ENCODE data around the gene RASA1.
"Not testable (repeated sequence)": the region's sequence is repeated elsewhere in the genome, so short reads cannot be mapped to it uniquely, and the experiment has no call there.

The RASA1 gene

DNA sequence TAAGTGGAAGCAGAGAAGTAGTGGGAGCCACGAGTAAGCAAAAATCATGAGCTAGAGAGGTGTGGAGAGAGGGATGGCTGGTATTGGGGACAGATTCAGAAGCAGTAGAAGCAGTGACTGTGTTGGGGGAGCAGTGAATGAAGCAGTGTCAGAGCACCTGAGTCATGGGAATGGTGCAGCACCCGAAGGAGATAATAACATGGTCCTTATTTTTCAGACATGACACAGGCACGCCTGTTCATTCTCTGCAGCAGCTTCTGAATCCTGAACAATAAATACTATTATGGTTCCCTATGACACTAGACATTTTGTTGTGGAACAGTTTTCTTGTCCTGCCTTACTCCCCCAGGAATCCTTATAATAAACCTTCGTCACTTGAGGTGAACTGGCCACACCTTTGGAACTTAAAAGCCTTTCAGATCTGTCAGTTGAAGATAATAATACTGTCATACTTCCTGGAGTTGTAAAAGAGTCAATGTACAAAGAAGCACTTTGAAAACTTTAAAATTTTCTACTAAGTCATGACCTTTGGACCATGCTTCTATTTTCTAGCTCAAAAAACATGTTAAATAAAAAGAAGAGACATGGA lies 7.0 kb upstream of the RASA1 start:
- Histone ChIP-seq H3K9ac (ENCODE audit: low read length) (no peak overlapping the region), H3K9me3 (ENCODE audit: control insufficient read depth, low read length) (no peaks in the 10 kb centered on the region), H3K4me1 (ENCODE audit: control insufficient read depth, insufficient read depth, low read length) (no peaks in the 10 kb centered on the region), H3K4me3 (ENCODE audit: low read length) (no peak overlapping the region), H3K27me3 (ENCODE audit: control insufficient read depth, insufficient read depth, low read length) (no peaks in the 10 kb centered on the region), H3K36me3 (ENCODE audit: control insufficient read depth, insufficient read depth, low read length) (no peaks in the 10 kb centered on the region)

DNA sequence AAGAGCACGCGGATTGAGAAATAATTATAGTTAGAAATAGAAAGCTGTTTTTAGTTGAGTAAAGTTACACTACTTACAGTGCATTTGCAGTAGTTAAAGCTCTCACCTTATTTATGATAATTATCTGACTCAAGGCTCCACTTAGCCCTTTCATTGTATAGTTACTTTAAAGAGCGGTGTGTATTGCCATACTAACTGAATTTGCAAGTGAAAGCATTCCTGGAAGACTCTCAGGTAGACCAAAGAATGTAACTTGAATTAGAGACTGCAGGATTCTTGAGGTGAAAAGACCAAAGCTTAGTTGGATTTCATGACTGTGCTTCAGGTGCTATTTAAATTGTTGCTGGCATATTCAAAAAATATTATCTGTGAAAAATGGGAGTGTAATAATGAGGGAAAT lies 4.2 kb upstream of the RASA1 start:
- Histone ChIP-seq H3K4me3 (ENCODE audit: low read length) (no peak overlapping the region), H3K4me1 (ENCODE audit: control insufficient read depth, insufficient read depth, low read length) (peaks cover 8% of the 10 kb centered on the region), H3K9me3 (ENCODE audit: control insufficient read depth, low read length) (no peaks in the 10 kb centered on the region), H3K27me3 (ENCODE audit: control insufficient read depth, insufficient read depth, low read length) (no peaks in the 10 kb centered on the region), H3K9ac (ENCODE audit: low read length) (no peak overlapping the region), H3K36me3 (ENCODE audit: control insufficient read depth, insufficient read depth, low read length) (no peaks in the 10 kb centered on the region)

DNA sequence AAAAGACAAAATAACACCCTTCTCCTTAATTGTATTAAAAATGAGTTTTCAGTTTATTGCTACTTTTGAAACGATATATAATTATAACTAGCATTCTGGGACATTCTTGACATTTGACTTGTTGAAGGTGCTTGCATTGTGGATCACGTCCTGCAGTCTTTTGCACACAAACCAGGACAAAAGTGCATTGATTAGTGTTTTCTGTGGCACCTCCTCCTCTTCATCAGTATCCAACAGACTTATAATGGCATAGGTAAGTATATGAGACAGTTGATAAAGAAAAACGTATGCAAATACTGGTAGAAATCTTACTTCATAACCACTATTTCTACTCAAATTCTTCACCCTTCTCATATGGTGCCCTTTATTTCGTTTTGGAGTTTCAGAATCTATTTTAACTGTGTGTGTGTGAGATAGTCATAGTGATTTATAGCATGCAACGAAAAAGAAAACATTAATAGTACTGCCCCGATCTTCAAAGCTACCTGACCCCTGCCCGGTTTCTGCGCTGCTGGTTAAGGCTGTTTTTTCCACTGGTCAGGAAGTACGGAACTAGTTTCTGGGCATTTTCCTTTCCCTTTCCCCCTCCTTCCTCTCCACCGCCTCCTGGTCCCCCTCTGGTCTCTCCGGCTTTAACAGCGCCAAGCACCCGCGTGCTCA lies 639 bp upstream of the RASA1 start:
- Histone ChIP-seq H3K4me1 (ENCODE audit: control insufficient read depth, insufficient read depth, low read length) (peaks cover 10% of the 10 kb centered on the region), H3K4me3 (ENCODE audit: low read length) (peak overlapping the region; percentile 72), H3K9ac (ENCODE audit: low read length) (peak overlapping the region; percentile 95), H3K27me3 (ENCODE audit: control insufficient read depth, insufficient read depth, low read length) (no peaks in the 10 kb centered on the region), H3K9me3 (ENCODE audit: control insufficient read depth, low read length) (no peaks in the 10 kb centered on the region), H3K36me3 (ENCODE audit: control insufficient read depth, insufficient read depth, low read length) (no peaks in the 10 kb centered on the region)

DNA sequence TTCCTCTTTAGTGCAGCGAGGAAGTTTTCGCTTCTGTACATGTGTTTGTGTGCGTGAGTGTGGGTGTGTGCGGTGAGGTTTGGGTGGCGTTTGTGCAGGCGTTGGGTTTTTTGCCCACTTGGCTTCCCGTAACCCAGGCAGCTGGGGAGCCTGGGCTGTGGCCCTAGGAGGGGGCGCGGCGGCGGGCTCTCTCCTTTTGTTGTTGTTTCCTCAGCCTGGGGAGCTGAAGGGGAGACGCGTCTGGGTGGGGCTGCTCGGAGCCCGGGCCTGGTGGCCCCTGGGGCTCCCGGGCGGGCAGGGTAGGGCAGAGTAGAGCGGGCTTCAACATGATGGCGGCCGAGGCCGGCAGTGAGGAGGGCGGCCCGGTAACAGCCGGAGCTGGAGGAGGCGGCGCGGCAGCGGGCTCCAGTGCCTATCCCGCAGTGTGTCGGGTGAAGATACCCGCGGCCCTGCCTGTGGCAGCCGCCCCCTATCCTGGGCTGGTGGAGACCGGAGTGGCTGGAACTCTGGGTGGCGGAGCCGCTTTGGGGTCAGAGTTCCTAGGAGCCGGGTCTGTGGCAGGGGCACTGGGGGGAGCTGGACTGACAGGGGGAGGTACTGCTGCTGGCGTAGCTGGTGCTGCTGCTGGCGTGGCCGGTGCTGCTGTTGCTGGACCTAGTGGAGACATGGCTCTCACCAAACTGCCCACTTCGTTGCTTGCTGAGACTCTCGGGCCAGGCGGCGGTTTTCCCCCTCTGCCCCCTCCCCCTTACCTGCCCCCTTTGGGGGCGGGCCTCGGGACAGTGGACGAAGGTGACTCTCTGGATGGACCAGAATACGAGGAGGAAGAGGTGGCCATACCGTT lies 665 bp downstream of the RASA1 start:
- Histone ChIP-seq H3K9me3 (ENCODE audit: control insufficient read depth, low read length) (no peaks in the 10 kb centered on the region), H3K27me3 (ENCODE audit: control insufficient read depth, insufficient read depth, low read length) (no peaks in the 10 kb centered on the region), H3K4me1 (ENCODE audit: control insufficient read depth, insufficient read depth, low read length) (peaks cover 10% of the 10 kb centered on the region), H3K36me3 (ENCODE audit: control insufficient read depth, insufficient read depth, low read length) (no peaks in the 10 kb centered on the region), H3K9ac (ENCODE audit: low read length) (peak overlapping the region; percentile 95), H3K4me3 (ENCODE audit: low read length) (peak overlapping the region; percentile 72)

DNA sequence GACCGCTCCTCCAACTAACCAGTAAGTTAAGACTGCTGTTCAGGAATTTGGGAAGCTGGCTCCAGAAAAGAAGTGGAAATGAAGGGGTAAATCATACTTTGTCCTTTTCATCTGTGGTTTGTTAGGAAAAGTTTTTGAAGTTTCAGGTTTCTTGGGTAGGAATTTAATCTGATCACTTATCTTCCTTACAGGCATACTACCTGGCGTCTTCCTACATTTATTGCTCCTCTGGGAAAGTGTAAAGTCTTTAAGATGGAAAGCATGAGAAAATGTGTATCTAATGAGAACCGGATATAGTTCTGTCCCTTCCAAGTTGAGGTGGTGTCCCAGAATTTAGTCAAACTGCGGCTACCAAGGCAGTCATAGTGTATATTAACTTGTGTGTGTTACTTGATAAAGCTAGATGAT lies 1.3 kb downstream of the RASA1 start:
- H3K4me3 ChIP-seq (ENCODE audit: low read length), result peak overlapping the region; percentile 72
- peak overlapping the region; percentile 95 for H3K9ac ChIP-seq (ENCODE audit: low read length)
- peaks cover 10% of the 10 kb centered on the region for H3K4me1 ChIP-seq (ENCODE audit: control insufficient read depth, insufficient read depth, low read length)
- H3K36me3 ChIP-seq (ENCODE audit: control insufficient read depth, insufficient read depth, low read length), result no peaks in the 10 kb centered on the region
- H3K9me3 ChIP-seq (ENCODE audit: control insufficient read depth, low read length), result no peaks in the 10 kb centered on the region
- H3K27me3 ChIP-seq (ENCODE audit: control insufficient read depth, insufficient read depth, low read length), result no peaks in the 10 kb centered on the region

DNA sequence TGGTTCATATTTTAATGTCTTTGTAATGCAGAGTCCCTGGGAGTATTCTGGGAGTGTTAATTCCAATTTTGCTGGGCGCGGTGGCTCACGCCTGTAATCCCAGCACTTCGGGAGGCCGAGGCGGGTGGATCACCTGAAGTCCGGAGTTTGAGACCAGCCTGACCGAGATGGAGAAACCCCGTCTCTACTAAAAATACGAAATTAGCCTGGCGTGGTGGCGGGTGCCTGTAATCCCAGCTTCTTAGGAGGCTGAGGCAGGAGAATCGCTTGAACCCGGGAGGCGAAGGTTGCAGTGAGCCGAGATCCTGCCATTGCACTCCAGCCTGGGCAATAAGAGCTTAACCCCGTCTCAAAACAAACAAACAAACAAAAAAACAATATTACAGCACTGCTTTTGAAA lies 3.2 kb downstream of the RASA1 start:
- H3K36me3 ChIP-seq (ENCODE audit: control insufficient read depth, insufficient read depth, low read length); H3K27me3 ChIP-seq (ENCODE audit: control insufficient read depth, insufficient read depth, low read length); H3K4me3 ChIP-seq (ENCODE audit: low read length); H3K9ac ChIP-seq (ENCODE audit: low read length); H3K9me3 ChIP-seq (ENCODE audit: control insufficient read depth, low read length): not testable (repeated sequence)
- H3K4me1 ChIP-seq (ENCODE audit: control insufficient read depth, insufficient read depth, low read length), result peaks cover 10% of the 10 kb centered on the region

DNA sequence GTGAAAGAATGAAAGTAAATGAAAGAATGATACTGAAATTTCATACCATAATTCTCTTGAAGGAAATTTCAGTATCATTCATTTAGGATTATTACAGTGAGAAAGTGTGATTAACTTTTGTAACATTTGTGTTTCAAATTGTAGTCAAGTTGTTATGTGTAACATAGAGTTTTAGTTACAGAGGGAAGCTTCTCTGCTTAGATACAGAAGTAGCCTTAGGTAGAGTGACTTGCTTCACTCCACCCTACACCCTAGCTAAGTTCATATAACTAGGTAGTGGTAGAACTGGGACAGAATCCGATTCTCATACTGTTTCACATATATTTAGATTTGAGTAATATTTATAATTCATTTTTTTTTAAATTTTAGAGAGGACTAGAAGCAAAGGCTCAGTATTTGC lies 9.0 kb downstream of the RASA1 start:
- Histone ChIP-seq H3K9me3 (ENCODE audit: control insufficient read depth, low read length) (no peaks in the 10 kb centered on the region), H3K4me3 (ENCODE audit: low read length) (no peak overlapping the region), H3K4me1 (ENCODE audit: control insufficient read depth, insufficient read depth, low read length) (no peaks in the 10 kb centered on the region), H3K27me3 (ENCODE audit: control insufficient read depth, insufficient read depth, low read length) (no peaks in the 10 kb centered on the region), H3K9ac (ENCODE audit: low read length) (no peak overlapping the region), H3K36me3 (ENCODE audit: control insufficient read depth, insufficient read depth, low read length) (no peaks in the 10 kb centered on the region)

DNA sequence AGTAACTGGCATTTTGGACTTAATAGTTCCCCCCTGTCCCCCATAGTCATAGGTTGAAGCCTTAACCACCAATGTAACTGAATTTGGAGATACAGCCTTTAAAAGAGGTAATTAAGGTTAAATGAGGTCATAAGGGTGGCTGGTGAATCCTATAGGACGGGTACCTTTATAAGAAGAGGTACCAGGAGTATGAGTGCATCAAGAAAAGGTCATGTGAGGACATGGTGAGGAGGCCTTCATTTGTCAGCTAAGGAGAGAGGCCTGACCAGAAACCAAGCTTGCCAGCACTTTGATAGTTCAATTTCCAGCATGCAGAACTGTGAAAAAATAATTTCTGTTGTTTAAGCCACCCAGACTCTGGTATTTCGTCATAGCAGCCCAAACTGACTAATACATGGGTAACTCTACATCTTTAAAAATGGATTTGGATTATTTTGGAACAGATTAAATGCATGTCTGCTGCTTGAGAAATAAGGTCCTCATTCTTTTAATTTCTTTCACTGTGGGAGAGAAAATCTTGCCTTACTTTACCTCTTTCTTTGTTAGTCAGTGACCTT lies 9.7 kb downstream of the RASA1 start:
- H3K4me3 ChIP-seq (ENCODE audit: low read length), result no peak overlapping the region
- H3K27me3 ChIP-seq (ENCODE audit: control insufficient read depth, insufficient read depth, low read length), result no peaks in the 10 kb centered on the region
- H3K9me3 ChIP-seq (ENCODE audit: control insufficient read depth, low read length), result no peaks in the 10 kb centered on the region
- H3K4me1 ChIP-seq (ENCODE audit: control insufficient read depth, insufficient read depth, low read length), result no peaks in the 10 kb centered on the region
- no peaks in the 10 kb centered on the region for H3K36me3 ChIP-seq (ENCODE audit: control insufficient read depth, insufficient read depth, low read length)
- H3K9ac ChIP-seq (ENCODE audit: low read length), result no peak overlapping the region

DNA sequence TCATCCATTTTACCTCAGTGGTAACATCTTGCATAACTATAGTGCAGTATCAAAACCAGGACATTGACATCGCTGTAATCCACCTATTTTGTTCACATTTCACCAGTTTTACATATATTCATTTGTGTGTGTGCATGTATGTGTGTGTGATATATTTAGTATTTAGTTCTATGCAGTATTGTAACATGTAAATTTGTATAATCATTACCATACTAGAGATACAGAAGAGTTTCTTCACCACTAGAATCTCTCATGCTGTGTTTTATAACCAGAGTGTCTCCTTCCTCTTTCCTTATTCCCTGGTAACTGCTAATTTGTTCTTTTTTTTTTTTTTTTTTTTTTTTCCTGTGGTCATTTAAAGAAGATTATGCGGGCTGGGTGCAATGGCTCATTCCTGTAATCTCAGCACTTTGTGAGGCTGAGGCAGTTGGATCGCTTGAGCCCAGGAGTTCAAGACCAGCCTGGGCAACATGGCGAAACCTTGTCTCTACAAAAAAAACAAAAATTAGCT lies 11.0 kb downstream of the RASA1 start:
- Histone ChIP-seq H3K4me3 (ENCODE audit: low read length) (no peak overlapping the region), H3K9ac (ENCODE audit: low read length) (no peak overlapping the region), H3K27me3 (ENCODE audit: control insufficient read depth, insufficient read depth, low read length) (no peaks in the 10 kb centered on the region), H3K4me1 (ENCODE audit: control insufficient read depth, insufficient read depth, low read length) (no peaks in the 10 kb centered on the region), H3K36me3 (ENCODE audit: control insufficient read depth, insufficient read depth, low read length) (no peaks in the 10 kb centered on the region), H3K9me3 (ENCODE audit: control insufficient read depth, low read length) (no peaks in the 10 kb centered on the region)

DNA sequence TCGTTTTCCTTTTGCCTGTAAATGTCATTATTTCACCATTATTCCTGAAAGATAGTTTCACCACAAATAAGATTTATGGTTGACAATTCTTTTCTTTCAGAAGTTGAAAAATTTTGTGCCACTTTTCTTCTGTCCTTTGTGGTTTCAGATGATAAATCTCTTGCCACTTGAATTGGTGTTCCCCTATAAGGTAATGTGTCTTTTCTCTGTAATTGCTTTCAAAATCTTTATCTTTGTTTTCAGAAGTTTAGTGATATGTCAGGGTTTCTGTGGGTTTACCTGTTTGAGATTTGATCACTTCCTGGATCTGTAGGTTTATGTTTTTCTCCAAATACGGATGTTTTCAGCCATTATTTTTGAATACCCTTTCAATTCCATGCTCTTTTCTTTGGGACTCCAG lies 14.6 kb downstream of the RASA1 start:
- Histone ChIP-seq H3K27me3 (ENCODE audit: control insufficient read depth, insufficient read depth, low read length) (no peaks in the 10 kb centered on the region), H3K9me3 (ENCODE audit: control insufficient read depth, low read length) (no peaks in the 10 kb centered on the region), H3K36me3 (ENCODE audit: control insufficient read depth, insufficient read depth, low read length) (no peaks in the 10 kb centered on the region), H3K4me3 (ENCODE audit: low read length) (no peak overlapping the region), H3K4me1 (ENCODE audit: control insufficient read depth, insufficient read depth, low read length) (no peaks in the 10 kb centered on the region), H3K9ac (ENCODE audit: low read length) (no peak overlapping the region)

DNA sequence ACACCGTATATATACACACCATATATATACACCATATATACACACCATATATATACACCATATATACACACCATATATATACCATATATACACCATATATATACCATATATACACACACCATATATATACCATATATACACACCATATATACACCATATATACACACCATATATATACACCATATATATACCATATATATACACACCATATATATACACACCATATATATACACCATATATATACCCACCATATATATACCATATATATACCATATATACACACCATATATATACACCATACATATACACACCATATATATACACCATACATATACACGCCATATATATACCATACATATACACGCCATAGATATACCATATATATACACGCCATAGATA lies 19.6 kb downstream of the RASA1 start:
- not testable (repeated sequence) for H3K4me1 ChIP-seq (ENCODE audit: control insufficient read depth, insufficient read depth, low read length); H3K27me3 ChIP-seq (ENCODE audit: control insufficient read depth, insufficient read depth, low read length); H3K36me3 ChIP-seq (ENCODE audit: control insufficient read depth, insufficient read depth, low read length); H3K4me3 ChIP-seq (ENCODE audit: low read length); H3K9me3 ChIP-seq (ENCODE audit: control insufficient read depth, low read length); H3K9ac ChIP-seq (ENCODE audit: low read length)
